Stimulated activated CD8-positive, alpha-beta memory T cell treated with anti-CD3 and anti-CD28 coated beads, Interleukin-12 subunit alpha, Interleukin-12 subunit beta, amount 100 ng/mL, for 4 hours (primary cell): ENCODE results near the gene TMEM183A.
A peak's percentile ranks its signal among the peaks of the same experiment; 100 is the strongest.

ENCODE experiments used
- DNase-seq: peaks from one replicate; pipeline ENCODE4 v3.0.0-alpha.2; 2020; ENCODE audit warnings: low read depth

Gene TMEM183A

GRCh38 chr1:203031467-203031866 is 24.3 kb downstream of the TMEM183A start:
- DNase-seq = no peak

- no peak for DNase-seq
These were observed 26.1 kb downstream of the TMEM183A start for GRCh38 chr1:203033287-203033686.

DNA sequence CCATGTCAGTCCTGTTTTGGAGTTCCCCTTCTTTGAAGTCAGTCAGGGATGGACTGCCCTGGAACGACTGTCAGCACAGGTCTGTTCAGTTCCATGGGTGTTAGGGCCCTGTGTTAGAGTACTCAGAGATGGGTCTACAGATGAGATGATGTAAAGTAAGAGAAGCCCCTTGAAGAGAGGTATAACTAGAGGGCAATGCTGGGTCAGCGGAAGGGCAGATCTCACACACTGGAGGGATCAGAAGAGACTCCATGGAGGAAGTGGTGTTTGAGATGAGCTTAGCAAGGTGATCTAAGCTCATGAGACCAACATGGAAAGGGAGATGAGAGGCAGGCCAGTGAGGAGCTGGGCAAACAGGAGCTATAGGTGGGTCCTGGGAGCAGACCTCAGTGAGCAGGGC is 26.7 kb downstream of the TMEM183A start:
- no peak for DNase-seq

DNA sequence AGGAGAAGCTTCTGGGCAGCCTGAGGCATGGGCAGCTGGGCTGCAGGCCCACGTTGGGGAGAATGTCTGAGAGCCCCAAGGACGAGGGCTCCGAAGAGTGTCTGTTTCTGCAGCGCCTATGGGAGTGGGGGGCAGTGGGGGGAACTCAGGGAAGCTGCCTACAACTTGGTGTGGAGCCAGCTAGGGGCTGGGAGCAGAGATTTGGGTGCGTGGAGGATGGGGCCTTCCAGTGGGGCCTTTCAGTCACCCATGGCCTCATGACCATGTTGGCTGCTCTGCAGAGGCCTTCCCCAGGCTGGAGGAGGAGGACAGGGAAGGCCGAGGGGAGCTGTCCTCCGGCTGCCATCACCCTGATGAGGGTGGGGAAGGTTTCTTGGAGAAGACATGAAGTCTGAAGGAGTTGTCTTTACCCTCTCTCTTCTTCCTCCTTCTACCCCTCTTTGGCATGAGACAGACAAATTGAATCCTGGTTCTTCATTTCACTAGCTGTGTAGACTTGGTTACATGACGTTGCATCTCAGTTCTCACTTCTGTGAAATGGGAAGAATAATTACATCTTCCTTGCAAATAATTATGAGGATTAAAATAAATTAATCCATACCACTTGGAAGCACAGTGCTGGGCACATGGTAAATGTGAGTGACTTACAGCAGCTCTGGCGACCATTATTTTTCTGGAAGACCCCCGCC is 27.4 kb downstream of the TMEM183A start:
- DNase-seq = no peak

DNA sequence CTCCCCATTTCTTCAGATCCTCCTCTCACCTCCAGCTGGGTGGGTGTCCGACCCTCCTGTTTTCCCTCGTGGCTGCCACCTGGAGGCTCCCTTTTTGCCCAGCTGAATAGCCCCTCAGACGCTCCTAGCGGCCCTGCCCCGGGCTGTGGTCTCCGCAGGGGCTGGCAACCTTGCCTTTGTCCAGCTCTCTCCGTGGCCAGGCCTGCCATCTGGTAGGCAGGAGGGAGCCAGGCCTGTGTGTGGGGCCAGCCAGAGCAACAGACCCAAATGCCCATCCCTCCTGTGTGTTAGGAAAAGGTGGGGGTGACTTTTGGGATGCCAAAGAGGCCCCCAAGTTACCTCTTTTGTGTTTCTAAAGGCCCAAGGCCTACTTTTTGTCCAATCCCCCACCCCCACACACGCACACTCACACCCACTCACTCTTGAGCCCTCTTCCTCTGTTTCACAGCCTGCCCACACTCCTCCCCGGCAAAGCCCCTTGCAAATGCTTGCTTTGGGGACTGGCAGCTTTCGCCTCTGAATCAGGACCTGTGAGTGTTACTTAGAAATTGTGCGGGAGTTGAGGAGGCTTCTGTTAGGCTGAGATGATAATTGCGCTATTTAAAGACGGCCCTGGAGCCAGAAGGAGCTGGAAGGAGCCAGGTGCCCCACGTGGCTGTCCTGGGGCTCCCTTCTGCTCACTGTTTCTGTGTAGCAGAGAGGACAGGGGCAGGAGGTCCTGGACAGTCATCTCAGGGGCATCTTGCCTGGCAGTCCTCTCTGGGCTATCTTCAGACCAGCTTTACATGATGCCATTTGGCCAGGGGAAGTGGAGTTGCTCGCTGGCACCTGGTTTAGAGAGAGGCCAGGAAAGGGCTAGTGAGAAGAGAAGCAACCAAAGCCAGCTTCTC is 28.2 kb downstream of the TMEM183A start:
- no peak for DNase-seq

DNA sequence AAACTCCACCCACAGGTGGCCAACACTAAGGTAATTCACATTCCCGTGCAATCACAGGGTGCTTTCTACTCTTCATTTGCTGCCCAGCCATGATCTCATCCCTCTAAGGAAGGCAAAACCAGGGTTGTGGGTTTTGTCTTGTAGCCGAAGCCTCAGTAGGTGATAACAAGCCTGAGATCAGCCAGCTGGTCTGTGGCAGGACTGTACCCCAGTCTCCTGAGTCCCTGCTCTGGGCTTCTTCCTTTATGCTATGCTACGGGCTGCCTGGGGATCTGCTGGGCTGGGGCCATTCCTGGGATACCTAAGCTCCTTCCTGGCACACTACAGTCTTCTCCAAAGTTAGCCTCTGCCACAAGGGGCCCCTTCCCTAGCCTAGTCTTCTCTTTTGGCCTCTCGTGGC is 29.0 kb downstream of the TMEM183A start:
- no peak for DNase-seq

- no peak for DNase-seq
These were observed 29.4 kb downstream of the TMEM183A start for GRCh38 chr1:203036537-203036936.

DNA sequence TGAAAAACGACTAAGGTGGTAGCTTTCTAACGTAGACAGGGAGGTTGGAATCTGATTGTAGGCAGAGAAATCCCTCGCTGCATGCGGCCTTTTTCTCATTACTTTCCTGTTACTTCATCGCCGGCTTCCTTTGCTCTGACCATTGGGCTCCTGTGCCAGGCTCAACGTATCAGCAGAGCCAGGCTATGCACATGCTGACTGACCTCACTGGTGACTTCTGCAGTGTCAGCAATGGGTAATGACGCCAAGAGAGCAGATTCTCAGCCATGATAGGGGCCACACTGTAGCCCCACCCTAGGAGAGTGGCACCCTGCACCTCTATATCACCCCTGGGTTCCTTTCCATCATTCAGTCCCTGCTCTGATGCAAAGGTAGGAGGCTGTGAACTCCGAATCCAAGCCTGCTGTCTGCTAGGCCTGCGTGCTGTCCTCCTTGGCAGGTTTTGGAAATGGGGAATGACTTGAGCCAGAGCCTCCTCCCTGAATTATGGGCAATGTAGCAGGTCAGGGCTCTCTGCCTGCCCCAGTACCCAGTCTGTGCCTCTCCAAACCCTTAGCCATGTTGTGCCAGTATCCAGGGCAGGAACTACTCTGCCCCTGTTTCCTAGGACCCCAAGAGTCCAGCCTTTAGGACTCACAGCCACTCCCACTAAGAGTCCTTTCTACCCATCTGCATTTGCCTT is 30.5 kb downstream of the TMEM183A start:
- no peak for DNase-seq

- no peak for DNase-seq
These were observed 31.1 kb downstream of the TMEM183A start for GRCh38 chr1:203038217-203038741.

DNA sequence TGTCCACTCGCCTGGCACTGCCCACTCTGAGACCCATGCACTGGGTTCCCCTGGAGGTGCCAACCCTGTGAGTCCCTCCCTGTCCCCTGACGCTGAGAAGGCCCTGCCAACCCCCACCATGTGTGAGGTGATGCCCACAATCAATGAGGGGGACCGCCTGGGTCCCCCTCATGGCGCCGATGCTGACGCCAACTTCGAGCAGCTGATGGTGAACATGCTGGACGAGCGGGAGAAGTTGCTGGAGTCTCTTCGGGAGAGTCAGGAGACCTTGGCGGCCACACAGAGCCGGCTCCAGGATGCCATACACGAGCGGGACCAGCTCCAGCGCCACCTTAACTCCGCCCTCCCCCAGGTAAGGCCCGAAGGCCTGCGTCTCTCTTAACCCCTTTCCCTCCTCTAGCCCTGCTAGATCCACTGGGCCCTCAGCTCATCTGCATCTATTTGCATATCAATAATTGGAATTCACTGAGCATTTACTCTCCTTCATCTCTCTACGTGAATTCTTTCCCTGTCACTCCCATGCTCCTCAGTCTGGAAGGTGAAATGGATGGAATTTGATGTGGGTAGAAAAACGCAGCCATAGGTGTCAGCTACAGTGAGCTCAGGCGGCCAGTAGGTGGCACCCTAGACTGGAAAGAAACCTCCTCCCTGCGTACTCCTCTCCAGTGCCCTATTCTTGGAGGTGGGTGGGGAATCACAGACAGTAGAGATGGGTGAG is 31.9 kb downstream of the TMEM183A start:
- DNase-seq = peak; percentile 22

GRCh38 chr1:203039609-203040512 is 32.7 kb downstream of the TMEM183A start:
- no peak for DNase-seq

GRCh38 chr1:203040513-203041275 is 33.5 kb downstream of the TMEM183A start:
- no peak for DNase-seq

DNA sequence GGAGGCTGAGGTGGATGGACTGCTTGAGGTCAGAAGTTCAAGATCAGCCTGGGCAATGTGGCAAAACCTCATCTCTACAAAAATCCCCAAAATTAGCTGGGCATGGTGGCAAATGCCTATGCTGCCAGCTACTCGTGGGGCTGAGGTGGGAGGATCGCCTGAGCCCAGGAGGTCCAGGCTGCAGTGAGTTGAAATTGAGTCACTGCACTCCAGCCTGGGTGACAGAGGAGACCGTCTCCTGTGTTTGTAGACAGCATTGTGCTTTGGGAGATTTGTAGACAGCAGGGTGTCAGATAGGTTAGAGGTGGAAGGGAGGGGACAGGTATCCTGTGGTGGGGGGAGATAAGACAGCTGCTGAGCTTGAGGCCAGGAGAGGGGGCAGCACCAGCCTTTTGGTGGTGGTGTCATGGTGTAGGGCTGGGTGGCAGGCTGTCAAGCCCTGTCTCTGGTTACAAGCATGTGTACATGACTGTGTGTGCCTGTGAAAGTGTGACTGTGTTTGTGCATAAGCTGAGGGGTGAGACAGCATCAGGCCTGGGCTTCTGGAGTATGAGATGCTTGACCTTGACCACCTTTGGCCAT is 34.3 kb downstream of the TMEM183A start:
- DNase-seq = no peak

GRCh38 chr1:203043830-203044545 is 36.8 kb downstream of the TMEM183A start:
- no peak for DNase-seq

DNA sequence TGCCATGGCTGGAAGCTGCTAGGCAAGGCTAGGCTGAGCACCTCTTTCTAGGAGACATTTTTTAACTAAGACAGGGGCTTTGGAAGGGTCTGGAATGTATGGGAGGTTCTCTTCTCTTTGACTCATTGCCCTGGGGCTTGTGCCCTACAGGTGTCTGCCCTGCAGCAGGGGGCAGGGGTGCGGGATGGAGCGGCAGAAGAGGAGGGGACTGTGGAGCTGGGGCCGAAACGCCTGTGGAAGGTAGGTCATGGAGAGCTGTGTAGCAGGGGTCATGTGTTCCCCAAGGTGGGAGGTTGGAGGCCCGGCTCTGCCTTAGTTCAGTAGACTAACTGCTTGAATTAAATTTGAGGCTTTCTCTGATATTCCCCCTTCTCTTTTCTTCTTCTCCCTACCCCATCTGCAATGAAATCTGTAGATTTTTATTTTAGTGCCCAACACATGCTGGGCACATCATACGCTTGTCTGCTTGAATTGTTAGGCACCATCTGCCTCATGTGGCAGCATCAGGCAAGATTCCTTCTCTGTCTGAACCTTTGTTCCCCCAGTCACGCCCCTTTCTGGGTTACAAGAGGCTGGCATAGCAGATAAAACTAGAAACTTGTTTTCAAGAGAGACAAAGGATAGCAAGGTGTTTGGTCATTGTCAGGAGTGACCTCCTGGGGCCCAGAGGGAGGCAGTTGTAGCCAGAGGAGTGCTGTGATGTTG is 37.5 kb downstream of the TMEM183A start:
- no peak for DNase-seq

DNA sequence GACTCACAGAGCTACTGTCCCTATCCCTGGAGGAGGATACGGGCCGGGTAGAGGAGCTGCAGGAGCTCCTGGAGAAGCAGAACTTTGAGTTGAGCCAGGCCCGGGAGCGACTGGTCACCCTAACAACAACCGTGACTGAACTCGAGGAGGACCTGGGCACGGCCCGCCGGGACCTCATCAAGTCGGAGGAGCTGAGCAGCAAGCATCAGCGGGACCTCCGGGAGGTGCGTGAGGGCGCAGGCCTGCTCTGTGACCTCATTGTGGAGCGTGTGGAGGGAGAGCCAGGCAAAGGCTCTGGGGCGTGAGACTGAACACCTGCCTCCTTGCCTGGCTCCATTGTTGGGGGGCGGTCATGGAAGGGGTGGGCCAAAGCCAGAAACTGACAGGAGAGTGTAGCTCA is 38.2 kb downstream of the TMEM183A start:
- DNase-seq = no peak

DNA sequence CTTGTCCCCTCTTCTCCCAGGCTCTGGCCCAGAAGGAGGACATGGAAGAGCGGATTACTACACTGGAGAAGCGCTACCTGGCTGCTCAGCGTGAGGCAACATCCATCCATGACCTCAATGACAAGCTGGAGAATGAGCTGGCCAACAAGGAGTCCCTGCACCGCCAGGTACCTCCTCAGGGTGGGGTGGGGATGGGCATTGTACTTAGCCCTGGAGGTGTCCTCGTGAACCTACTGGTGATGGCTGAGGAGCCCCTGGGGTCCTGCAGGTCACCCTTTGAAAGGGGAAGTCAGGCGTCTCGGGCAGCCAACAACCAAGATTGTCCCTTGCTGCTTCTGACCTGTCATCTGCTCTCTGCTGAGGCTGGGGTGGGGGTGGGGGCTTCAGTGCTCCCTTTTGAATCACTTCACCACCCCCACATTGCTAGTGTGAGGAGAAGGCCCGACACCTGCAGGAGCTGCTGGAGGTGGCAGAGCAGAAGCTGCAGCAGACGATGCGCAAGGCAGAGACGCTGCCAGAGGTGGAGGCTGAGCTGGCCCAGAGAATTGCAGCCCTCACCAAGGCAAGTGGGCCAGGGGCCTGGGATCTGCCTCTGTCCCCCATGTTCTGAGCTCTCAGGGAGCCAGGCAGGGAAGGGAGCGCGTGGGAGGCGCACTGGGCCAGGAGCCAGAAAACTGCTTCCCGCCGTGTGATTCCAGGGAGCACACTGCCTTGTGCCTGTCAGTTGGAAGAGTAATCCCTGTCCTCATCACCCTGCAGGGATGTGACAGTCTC is 38.8 kb downstream of the TMEM183A start:
- no peak for DNase-seq
